HG03103 (cell line): ENCODE data around the gene POMT2.
"Not testable (repeated sequence)": the region's sequence is repeated elsewhere in the genome, so short reads cannot be mapped to it uniquely, and the experiment has no call there.

Experiments
- ATAC-seq: cut with Tn5 transposase; IDR thresholded peaks from one replicate; pipeline ENCODE4 v1.9.1; 2021; ENCODE audit warnings: low read depth; ENCODE audit not compliant: unreplicated experiment

The POMT2 gene

DNA sequence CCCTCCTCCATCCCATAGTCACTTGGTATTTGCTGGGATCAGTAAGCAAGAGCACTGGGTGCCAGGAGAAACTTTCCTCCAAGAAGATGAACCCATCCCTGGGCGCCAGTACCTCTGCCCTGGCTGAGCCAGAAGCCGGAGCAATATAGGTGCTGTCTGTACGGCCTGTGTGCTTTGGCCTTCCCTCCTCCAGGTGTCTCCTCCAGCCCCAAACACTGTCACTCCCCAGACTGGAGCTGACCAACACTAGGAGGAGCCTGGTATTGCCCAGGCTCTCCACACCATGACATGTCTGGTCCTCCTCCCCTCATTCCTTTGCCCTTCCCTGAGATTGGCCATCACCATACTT is 5.0 kb upstream of the POMT2 start:
- ATAC-seq: no peak

DNA sequence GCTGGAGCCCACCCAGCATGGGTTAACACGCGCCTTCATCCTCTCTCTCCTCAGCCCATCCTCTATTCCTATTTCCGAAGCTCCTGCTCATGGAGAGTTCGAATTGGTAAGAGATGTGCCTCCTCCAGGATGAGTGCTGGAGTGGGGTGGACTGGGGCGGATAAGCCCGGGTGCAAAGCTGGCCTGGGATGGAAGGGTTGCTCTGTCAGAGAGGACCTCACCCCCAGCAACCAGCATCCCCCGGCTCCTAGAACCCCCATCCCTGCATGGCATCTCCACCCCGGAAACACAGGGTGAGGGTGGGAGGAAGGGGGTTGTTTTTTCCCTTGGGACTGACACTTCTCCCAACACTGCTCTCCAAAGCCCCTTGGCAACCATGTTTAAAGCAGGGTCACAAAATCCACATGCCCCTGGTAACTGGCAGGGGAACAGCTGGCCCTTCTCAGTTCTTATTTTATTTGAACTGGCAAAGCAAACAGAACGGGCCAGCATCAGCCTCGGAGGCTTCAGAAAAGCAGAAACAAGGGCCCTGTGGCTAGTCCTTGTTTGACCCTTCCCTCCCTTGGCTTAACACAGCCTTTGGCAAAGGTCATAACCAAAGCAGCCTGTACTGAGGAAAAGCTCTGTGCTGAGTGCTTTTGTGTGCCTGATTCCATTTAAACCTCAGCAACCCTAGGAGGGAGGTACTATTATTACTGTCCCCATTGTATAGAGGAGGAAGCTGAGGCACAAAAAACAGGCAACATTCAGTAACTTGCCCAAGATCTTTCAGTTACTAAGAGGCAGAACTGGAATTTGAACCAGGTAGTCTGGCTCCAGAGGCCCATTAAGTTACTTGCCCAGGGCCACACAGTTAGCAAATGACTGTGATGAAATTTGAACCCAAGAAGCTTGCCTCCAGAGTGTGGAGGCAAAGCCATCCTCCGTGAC is 4.4 kb upstream of the POMT2 start:
- ATAC-seq: no peak

DNA sequence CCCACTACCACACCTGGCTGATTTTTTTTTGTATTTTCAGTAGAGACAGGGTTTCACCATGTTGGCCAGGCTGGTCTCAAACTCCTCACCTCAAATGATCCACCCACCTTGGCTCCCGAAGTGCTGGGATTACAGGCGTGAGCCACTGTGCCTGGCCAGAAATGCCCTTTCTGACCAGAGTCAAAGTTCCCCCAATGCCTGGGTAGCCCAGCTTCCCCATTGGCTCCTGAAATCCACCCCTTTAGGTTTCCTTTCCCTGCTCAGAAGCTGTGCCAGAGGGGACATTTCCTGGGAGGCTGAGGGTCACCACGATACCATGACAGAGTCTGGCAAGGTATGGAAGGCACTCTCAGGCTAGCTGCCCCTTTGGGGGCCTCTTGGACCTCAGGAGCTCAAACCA is 3.6 kb upstream of the POMT2 start:
- ATAC-seq: no peak

DNA sequence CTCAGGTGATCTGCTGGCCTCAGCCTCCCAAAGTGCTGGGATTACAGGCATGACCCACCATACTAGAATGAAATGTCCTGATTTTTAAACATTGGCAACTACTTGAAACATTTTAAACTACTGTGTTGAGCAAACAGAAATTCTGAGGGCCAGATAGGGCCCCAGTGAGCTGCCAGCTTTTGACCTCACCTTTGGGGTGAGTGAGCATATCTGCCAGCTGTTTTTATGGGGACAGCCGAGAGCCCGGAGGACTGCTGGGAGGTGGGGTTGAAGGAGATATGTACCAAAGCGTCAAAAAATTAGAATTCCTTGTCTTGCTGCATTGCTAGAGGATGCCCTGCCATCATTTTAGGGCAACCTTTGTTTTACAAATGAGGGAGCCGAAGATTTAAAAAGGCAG is 2.9 kb upstream of the POMT2 start:
- ATAC-seq: no peak

DNA sequence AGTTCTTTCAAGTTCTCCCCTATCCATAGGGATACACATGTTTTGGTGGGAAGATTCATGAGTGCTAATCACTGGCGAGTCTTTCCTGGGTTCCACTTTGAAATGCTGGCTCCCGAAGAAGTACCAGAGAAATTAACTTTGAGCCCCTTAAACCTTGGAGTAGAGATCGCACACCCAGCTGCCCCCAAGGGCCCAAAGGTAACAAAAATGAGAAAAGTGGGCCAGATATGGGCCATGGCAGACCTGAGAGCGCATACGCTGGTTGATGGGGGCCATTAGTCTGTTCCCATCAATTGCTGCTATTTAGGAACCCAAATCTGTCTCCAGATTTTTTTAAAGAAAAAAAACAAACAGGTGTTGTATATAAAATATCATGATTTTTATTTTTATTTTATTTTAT is 2.3 kb upstream of the POMT2 start:
- ATAC-seq: no peak

DNA sequence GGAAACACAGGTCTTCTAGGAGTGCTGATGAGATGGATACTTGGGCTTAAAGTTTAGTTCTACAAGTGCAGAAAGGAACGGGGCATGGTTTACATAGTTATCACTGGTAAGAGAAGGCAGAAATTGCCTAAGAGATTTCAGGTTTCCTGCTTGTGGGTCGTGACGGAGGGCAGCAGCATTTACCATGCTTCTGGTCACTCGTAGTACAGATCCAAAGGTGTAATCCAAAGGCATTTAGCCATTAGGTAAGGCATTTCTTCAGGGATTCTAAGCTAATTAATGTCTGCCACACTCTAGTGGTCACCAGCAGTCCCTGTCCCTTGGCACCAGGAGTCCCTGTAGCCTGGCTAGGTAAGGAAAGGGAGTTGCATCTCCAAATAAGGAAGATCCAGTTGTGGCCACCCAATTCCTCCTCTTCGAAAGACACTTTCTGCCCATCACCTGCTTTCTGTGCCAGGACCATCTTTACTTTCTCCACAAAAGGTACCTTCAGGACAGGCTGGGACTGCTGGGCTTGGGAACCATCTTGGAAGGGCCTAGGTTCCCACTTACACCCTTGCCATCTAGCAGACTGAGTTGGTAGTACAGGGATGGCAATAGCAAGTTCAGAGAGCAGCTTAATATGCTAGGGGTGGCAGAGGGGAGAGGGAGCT is 1.7 kb upstream of the POMT2 start:
- no peak for ATAC-seq

DNA sequence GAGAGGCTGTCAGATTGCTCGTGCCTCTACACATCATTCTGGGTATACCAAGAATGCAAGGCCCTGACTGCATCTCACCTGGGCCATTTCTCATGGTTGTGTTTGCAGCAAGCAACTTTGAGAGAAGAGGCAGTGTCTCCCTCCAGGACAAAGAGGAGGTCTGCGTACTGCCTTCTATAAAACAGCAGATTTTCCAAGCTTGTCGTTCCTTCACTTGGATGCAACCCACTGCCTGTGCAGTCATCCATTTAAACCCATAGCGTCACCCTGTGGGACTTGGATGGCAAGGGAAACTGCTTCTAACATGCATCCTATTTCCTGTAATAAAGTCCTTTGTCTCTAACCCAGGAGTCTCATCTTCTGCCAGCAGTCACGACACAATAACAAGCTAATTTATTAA is 1.3 kb downstream of the POMT2 start:
- no peak for ATAC-seq

DNA sequence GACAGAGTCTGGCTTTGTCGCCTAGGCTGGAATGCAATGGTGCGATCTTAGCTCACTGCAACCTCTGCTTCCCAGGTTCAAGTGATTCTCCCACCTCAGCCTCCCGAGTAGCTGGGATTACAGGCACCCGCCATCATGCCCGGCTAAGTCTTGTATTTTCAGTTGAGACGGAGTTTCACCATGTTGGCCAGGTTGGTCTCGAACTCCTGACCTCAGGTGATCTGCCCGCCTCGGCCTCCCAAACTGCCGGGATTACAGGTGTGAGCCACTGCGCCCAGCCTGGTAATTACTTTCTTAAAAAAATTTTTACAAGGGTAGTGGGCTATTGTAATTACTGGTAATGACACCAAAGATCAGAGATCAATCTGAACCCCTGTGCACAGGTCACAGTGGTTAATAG is 1.9 kb downstream of the POMT2 start:
- ATAC-seq: not testable (repeated sequence)

DNA sequence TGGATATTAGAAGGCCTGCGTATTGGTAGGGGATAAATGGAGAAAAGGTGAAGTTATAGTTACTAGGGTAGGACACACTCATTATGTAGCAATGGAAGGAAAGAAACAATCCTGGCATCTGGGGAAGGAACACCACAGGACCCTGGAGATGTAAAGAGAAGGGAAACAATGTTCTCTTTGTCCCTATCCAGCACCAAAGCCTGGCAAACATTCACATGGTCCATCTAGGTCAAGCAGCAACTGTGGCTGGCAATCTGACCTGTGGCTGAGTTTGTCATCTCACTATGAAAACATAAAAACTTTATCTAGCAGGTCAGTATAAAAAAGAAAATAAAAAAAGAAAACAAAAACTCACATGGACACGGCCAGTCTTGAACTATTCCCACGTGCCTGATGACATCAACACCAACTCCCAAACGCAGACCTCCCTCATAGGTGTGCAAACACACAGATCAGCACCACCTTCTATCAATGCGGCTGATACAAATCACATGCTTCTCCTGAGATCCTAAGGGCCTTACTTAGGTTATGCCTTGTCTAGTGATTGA is 2.6 kb downstream of the POMT2 start:
- no peak for ATAC-seq

DNA sequence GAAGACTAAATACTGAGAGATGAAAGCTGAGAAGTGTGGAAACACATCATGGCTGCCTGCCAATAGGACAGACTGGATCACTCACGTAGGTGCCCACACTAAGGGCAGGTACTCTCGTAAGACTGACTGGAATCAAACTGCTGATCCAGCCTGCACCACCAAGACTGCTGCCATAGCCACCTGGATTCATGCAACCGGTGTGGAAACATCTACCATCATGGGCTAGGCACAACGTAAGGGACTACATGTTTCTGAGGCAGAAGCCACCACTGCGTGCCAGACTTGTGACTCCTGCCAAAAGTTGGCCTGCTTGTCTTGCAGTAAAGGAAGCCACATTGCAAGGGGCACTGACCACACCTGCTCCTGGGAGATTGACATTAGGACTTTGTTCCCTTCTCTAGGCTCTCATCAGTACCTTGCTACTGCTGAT is 3.8 kb downstream of the POMT2 start:
- no peak for ATAC-seq

DNA sequence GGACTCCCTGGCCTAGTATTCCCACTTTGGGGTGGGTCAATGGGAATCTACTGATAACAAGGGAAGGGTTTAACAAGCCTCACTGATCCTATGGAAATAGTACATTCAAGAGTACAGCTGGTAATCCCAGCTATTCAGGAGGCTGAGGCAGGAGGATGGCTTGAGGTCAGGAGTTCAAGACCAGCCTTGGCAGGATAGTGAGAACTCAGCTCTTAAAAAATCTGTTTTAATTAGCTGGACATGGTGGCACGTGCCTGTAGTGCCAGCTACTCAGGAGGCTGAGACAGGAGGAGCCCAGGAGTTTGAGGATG is 4.5 kb downstream of the POMT2 start:
- no peak for ATAC-seq

DNA sequence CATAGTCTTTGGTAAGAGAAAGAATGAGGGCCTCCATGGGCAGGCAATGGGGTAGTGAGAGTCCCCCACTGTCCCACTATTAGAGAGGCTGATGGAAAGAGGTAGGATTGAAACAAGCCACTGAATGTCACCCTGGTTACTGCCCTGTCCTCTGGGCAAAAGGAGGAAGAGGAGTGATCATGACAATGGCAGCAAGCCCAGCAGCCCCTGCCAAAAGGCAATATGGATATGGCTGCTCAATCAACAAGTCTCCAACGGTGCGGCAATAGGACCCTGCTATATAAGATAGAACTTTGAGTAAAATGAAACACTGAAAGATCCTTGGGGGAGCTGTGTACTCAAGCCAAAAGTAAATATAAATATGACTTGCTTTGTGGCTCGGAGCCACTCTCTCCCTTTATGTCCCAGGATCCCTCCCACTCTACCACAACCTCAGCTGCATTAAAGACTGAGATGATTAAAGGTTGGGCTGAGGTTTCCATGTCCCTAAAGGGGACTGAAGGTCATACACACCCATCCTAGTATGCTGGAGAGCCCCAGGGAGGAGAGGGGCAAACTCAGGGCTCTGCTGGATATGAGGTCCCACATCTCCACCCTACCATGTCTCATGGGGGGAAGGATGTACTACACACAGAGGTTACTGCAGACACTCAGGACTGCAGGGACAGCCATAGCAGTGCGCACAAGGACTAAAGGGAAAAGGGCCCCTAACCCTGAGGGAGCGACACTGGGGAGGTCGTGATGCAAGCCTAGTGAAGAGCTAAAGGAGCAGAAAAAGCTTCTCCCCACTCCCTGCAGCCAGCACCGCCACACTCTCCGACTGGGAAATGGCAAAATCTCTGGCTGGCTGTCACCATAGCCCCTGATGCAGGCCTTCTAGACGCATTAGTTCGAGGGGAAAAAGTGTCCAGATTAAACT is 5.9 kb downstream of the POMT2 start:
- ATAC-seq: no peak

DNA sequence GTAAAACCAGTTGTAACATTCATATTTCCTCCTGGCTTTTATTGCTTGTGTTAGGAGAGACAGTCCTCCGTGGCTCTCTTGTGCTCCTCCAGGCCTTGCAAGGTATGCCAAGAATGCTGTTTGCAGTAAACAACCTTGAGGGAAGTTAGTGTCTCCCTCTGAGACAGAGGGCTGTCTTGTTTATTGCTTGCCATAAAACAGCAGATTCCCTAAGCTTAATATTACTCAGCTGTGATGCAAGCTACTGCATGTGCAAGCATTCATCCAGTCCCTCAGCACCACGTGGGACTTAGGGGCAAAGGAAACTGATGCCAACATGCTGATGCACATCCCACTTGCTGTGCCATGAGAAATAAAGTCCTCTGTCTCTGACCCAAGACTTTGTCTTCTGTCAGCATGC is 6.6 kb downstream of the POMT2 start:
- ATAC-seq: no peak

DNA sequence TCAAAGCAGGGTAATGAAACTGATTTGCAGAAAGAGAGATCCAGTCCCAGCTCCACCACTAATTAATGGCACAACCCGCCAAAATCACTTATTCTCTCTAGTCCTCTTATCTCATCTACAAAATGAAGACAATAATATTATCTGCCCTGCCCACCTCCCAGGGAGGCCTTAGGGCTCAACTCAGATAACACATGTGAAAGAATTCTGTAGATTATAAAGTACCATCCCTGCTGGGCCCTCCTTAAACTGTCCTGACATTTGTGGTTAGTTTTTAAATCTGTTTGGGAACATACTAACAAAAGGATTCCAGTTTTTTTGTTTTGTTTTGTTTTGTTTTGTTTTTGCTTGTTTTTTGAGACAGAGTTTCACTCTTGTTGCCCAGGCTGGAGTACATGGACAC is 7.3 kb downstream of the POMT2 start:
- no peak for ATAC-seq

DNA sequence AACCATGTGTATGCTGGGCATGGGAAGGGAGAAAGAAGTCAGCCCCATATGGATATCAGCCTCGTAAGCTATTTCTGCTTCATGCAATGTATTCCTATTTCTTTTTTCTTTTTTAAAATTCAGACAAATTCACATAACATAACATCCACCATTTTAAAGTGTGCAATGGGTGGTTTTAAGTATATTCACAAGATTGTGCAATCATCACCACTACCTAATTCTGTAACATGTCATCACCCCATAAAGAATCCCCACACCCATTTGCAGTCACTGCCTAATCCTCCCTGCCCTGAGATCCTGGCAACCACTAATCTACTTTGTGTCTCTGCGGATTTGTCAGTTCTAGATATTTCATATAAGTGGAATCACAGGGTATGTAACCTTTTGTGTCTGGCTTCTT is 9.5 kb downstream of the POMT2 start:
- ATAC-seq: no peak

DNA sequence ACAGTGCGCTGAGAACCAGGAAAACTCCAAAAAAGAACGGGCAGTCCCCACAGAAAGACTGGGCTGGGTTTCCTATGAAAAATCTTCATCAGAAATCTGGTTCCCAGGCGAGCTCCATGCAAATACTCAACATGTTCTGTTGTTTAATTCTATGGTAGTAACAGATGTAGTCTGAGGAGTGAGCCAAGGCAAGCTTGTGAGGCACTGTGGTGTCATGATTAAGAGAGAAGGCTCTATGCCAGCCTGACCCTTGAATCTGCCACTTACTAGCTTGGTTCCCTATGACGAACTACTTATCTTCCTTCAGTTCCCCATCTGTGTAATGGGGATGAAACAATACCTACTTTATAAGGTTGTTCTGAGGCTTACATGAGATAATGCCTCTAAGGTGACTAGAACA is 10.7 kb downstream of the POMT2 start:
- ATAC-seq: no peak

DNA sequence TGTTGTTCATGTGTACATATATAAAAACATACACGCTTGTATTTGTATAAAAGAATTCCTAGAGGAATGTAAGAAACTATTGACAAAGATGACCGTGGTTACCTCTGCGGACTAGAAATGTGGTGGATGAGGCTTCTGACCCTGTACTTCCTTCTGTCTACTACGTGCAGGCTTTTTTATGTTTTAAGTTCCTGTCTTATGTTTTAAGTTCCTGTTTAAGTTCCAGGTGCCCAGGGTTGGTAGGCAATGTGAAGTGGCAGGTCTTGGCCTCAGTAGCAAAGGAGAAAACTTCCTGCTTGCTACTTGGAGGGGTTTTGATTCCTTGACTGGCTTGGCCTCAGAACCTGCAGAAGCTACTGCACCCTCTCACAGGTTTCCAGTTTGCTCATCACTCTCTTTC is 11.6 kb downstream of the POMT2 start:
- ATAC-seq: no peak

DNA sequence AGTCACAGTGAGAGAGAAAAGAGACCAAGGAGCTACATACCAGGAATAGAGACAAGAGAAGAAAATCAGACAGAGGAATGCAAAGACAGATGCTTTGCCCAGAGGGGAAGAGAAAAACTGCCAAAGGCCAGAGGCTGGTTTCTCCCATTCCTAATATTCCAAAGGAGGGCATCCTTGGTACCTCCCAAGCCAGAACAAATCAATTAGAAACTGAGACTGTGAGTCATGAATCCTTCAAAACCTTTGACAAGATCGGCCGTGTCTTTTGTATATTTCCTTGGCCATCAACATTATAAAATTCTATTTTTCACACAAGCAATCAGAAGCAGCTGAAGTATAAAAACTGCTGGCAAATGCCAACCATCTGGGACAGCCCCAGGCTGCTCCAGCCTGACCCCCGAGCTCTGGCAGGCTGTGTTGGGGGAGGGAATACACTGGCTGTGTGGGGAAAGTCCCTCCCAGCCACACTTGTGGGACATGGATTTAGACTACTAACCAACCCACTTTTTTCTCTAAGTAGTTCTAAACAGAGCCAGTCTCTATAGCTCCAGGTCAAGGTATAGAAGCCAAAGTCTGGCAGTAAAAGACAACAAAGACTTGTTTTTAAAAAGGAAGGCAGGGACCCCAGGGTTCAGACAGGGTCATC is 13.7 kb downstream of the POMT2 start:
- no peak for ATAC-seq

DNA sequence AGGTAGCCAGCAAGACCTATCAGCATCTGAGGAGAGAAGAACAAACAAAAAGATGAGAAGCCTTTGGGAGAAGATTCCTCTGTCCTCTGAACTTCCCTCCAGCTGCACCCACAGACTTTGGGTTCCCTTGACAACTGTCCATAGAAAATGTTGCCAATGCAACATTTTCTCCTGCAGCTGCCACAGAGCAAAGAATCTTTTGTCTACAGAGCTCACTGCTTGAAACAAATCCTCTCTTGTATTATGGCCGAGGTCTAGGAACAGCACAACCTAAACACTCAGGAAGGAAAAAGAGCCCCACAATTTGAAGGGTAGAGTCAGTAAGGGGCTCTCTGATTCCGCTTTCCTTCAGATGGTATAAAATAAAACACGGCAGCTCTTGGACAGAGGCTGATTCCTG is 14.3 kb downstream of the POMT2 start:
- no peak for ATAC-seq

DNA sequence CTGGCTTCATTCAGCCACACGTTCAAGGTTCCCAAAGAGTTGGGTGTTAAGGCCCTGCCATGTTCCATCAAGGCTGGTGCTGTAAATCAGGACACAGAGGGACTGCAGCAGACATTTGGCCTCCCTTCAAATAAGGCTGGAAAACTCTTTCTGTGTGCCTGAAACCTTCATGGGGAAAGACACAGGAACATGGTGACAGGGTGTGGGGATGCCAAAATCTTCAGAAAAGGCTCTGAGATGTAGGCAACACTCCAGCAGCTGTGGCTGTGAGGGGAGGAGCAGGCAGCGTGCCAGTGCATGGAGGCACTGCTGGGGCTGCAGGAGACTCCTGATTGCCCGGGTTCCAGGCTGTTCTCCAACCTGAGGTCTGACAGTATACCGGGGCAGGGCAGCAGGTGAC is 15.0 kb downstream of the POMT2 start:
- ATAC-seq: no peak
